HG03575 (cell line): Measurements from ENCODE around the gene ID3.
"Not testable (repeated sequence)": the region's sequence is repeated elsewhere in the genome, so short reads cannot be mapped to it uniquely, and the experiment has no call there.

ENCODE experiments used
- ATAC-seq: cut with Tn5 transposase; IDR thresholded peaks from one replicate; pipeline ENCODE4 v1.9.1; 2021; ENCODE audit not compliant: unreplicated experiment, insufficient number of reproducible peaks, low FRiP score; ENCODE audit errors: extremely low read depth

Gene ID3

DNA sequence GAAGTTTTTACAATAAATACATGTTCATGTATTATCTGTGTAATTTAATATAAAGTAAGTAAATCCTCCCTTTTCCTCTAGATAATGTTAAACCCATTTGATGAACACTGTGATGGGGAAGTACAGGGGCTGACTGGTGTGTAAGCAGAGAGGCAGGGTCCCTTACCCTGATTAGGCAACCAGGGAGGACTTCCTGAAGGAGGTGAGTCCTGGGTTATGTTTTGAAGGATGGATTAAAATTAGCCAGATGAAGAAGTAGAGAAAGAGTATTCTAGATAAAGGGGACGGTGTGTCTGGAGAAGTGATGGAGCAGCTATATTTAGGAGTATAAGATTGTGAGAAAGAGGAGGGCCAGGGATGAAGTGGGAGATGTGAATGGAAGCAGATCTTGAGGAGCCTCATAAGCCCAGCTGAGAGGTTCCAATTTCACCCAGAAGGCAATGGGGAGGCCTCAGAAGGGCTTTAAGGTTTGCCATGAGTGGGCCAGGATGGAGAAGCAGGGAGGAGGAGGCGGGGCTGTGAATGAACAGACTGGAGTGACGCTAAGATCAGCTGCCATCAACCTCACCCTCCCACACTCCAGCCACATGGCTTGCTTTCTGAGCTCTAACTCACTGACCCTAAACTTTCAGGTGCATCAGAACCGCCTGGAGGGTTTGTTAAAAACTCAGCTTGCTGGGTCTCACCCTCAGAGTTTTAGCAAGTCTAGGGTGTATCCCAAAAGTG is 30.9 kb upstream of the ID3 start:
- no peak for ATAC-seq

DNA sequence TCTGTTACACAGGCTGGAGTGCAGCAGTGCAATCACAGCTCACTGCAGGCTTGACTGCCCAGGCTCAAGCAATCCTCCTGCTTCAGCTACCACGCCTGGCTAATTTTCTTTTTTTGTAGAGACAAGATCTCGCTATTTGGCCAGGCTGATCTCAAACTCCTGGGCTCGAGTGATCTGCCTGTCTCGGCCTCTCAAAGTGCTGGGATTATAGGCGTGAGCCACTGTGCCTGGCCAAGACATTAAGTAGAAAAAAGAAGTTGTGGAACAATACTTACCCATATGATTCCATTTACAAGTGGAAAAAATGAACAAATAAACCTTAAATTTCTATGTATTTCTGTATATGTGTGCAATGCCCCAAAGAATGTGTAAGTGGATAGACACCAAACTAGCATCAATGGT is 30.3 kb upstream of the ID3 start:
- ATAC-seq, result no peak

DNA sequence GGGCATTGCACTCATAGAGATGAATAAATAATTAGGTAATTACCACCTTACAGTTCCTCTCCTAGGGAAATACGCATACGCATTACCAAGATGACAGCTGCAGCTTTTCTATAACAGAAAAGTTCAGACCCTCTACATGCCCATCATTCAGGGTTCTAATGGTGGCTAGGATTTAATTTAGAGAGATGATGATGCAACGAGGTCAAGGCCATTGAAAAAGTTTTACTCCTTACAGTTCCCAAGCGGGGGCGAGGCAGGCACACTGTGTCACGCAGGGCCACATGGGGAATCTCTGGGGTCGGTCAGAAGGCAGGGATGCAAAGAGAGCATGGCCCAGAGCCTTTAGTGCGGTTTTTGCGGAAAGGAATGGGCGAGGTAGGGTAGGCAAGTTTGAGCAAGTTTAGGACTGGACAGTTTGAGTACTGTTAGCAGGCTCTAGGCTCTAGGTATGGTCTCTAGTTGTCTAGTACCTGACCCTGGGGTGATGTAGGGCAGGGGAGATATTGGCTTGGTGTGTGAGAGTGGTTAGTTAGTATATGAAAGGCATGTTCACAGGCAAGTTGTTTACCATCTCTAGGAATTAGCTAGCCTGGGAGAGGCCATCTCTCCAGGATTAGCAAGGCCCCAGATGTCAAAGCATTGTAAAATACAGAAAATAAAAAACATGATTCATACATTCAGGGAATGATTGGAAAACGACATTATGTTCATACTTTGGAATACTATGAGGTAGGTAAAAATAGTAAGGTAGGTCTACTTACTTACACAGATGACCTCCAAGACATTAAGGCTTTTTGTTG is 29.6 kb upstream of the ID3 start:
- ATAC-seq, result no peak

DNA sequence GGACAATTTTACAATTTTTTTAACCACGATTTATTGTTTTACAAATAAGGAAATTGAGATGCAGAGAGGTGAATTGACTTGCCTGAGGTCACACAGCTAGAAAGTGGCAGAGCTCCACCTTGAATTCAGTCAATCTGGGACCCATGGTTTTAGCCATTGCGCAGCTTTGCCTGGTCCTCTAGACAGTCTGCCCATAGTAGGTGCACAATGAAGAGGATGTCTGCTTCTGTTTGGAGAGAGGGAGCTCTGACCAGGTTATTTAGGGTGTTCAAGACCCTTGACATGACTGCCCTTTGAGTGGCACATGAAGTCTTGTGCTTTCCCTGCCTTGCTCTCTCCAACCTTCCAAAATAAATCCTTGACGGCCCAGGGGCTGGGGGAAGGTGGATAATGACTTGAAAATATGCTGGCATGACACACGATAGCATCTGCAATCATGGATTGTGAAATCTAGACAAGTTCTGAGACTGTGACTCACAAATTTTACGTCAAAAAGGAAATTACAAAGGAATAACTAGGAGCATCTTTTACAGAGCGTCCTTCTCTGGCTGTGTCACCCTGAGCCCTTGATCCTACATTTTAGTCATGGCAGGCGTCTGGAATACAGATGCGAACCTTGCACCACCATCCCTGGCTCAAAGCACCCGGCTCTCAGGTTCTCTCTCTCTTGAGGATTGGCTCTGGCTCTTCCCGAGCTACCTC is 26.2 kb upstream of the ID3 start:
- no peak for ATAC-seq

DNA sequence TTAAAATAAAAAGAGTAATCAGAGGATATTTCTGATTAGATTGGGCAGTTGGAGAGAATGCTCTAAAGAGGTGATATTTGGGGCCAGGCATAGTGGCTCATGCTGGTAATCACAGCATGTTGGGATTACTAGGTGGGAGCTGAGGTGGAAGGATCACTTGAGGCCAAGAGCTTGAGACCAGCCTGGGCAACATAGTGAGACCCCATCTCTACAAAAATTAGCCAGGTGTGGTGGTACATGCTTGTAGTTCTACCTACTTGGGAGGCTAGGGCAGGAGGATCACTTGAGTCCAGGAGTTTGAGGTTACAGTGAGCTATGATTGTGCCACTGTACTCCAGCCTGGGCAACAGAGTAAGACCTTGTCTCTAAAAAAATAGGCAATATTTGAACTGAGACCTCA is 24.4 kb upstream of the ID3 start:
- not testable (repeated sequence) for ATAC-seq

DNA sequence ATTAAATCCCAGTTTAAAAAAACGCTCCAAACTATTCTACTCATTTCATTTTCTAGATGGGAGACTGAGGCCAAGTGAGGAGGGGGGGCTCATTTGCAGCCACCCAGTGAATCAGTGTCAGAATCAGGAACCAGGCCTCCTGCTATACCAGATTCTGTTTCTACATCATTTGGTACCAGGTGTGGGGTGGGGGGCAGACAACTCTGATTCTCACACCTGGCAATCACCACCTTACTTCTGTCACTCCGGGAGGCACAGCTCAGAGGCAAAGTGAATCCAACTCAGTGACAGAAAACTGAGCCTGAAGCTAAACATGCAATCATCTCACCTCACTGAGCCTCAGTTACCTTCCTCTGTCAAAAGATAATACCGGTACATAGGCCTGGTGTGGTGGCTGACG is 23.5 kb upstream of the ID3 start:
- ATAC-seq, result no peak

DNA sequence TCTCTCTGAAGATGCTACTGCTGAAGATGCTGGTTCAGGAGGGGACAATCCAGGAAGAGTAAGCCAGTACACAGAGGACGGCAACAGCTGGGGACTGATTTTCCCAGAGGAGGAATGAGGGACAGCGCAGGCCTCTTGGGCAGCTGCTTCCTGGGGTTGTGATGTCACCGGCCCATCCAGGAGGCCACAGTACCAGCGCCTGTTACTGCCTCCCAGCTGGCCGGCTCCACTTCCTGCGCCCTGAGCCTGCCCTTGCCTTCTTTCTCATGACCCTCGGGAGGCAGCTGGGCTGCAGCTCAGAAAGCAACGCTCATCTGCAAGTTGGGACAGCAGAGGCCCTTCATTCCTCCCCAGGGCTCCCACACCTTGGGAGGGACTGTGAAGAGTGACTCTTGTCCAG is 21.9 kb upstream of the ID3 start:
- ATAC-seq, result no peak

DNA sequence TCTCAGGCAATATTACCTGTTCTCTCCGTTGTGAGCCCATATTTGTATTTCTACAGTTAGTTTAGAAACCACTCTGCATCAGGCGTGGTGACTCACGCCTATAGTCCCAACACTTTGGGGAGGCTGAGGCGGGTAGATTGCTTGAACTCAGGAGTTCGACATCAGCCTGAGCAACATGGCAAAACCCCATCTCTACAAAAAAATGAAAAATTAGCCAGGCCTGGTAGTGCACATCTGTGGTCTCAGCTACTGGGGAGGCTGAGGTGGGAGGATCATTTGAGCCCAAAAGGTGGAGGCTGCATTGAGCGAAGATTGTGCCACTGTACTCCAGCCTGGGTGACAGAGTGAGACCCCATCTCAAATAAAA is 19.7 kb upstream of the ID3 start:
- ATAC-seq, result no peak

DNA sequence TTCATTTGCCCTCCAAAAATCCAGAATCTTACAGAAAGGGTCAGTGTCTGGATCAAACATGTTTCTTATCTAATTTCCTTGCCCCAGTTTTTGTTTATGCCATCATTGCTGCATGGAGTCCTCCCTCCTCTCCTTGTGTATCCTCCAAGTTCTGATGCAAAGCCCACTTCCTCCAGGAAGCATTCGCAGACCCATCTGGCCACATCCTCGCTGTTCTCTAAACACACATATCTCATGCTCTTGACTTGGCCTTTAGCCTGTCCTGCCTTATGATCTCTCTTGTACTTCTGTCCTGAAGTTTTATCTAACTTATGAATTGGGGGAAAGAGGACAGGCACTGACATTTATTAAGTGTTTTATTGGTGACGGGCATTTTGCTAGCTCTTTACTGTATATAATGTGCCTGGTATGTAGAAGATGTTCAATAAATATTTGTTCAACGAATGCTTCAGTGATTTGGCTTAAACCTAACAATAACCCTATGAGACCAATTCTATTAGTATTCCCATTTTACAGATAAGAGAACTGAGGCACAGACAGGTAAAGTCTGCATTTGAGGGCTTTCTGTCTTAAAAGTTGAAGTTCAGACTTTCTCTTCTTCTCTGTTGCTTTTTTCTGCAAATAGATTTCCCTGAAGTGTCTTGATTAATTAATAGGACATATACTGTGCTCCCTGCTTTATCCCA is 19.2 kb upstream of the ID3 start:
- no peak for ATAC-seq

DNA sequence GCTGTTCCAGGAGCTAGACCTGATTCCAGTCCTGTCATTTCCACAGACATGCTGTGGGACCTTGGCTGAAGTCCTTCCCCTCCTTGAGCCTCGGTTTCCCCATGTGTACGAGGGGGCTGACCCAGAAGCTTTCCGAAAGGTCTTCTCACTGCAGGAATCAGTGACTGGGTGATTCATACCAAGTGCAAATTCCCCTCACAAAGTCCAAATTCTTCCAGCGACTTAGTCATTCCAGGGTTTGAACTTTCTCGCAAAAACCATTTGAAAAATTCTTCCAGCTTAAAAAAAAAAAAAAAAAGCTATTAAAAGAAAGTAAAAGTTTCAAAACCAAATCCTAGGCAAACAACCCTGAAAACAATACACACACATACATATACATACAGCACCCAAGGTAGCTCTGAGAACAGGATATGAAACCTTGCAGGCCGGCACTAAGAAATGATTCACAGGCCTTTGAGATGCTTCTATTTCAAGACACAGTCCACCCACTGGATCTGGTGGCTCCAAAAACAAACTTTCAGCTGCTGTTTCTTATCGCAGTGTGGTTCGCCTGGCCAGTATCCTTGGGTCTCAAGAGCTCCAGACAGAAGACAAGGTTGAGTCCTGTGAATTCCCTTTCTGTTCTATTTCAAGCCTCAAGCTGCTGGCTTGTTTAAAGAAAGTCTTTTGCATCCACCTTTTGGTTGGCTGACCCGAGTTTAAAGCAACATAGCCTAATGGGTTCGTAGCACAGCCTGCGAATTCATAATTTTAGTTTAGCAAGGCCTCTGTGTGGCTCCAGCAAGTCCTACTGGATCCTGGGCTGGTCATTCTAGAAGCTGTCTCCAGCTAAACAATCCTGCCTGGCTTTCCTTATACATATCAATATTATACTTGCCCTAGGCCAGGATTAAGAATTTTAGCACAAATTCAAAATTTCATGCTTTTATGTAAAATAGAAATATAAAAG is 18.0 kb upstream of the ID3 start:
- ATAC-seq, result peak; percentile 44

DNA sequence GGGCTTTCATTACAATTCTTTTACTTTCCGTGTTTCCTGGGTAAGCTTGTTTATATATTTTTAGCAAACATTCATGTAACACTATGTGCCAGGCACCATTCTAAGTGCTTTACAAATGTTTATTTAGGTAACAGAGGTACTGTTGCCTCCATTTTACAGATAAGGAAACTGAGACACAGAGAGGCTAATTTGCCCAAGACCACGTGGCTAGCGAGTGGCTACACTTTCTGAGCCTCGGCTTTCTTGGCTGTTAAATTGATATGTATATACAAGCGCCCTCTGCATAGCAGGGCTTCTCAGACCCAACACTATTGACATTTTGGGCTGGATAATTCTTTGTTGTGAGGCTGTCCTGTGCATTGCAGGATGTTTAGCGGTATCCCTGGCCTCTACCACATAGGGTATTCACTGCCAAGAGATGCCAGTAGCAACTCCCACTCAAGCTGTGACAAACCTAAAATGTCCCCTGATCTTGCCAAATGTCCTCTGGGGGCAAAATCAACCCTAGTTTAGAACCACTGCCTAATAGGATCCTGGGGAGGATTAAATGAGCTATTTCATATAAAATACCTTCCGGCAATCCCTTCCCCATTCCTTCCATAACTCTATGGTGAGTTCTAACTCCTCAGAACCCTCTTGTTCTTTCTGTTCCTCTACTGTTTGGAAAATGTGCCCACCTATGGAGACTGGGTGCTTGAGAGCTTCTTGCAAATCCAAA is 17.2 kb upstream of the ID3 start:
- ATAC-seq, result no peak

DNA sequence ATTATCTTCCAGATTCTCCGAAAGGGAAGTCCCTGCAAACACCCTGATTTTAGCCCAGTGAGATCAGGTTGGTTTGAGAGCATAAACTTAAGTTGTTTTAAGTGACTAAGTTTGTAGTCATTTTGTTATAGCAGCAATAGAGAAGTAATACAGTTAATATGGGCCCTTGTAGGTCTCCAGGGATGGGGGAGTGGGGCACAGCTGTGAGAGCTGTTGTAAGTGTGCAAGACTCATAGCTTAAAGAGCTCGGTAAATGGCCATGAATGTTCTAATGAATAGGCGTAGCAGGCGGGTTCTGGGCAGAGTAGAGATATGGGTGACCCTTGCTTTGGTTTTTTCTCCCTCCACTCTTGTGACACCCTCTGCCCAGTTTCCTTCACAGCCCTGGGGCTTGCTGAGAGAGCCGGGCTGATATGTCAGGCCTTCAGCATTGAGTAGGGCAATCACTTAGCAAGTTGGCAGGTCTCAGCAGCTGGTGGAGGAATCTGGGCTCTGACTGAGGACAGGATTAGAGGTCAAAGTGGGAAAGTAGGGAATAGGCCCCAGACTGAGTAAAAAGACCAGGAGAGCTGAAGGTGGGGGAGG is 16.0 kb upstream of the ID3 start:
- ATAC-seq, result no peak

DNA sequence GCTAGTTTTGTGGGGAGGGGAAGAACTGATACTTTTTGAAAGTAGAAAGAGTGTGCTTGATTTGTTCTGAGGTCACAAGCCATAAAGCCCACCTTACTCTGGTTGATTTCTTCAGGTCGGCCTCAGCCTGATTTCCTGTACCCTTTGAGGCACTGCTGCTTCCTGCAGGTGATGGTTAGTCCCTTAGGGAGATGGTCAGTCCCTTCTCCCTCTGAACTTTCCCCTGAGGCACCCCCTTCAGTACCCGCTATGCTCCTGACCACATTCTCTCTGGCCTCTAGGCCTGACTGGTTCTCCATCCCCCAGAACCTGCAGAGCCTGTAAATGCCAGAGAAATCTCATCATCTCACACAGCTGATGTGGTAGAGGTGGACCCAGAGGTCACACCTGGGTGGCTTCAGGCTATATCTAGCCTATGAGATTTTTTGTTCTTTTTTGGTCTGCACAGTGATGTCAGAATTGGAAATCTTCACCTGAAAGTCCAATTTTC is 15.0 kb upstream of the ID3 start:
- ATAC-seq, result no peak

DNA sequence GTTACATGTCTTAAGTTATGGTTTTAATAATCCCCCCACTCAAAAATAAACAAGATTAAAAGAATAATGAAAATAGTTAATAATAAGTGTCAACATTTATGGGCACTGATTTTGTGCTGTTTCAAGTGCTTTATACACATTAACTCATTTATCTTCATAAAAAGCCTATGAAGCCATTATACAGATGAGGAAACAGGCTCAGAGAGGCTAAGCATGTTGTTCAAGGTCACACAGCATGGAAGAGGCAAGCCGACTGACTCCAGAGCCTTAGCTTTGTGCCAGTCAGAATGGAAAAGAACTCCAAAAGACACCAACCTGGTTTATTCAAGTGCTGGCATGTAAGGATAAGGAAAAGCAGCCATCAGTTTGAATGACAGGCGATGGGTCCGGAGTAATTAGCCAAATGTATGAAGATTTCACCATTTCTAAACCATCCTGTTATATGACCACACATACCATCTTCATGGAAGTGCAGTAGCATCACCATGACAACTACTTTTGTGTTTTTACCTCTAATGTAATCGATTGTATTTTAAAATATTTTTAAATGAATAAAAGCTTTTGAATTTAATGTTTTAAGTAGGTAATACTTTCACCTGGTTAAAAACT is 14.4 kb upstream of the ID3 start:
- ATAC-seq, result no peak

DNA sequence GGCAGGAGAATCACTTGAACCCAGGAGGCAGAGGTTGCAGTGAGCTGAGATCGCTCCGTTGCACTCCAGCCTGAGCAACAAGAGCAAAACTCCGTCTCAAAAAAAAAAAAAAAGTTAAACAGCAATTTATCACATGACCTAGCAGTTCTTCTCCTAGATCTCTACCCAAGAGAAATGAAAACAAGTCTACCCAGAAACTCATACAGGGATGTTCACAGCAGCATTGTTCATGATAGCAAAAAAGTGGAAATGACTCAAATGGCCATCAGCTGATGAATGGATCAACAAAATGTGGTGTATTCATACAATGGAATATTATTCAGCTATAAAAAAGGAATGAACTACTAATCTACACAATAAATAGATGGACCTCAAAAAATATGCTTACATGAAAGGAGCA is 12.2 kb upstream of the ID3 start:
- no peak for ATAC-seq

DNA sequence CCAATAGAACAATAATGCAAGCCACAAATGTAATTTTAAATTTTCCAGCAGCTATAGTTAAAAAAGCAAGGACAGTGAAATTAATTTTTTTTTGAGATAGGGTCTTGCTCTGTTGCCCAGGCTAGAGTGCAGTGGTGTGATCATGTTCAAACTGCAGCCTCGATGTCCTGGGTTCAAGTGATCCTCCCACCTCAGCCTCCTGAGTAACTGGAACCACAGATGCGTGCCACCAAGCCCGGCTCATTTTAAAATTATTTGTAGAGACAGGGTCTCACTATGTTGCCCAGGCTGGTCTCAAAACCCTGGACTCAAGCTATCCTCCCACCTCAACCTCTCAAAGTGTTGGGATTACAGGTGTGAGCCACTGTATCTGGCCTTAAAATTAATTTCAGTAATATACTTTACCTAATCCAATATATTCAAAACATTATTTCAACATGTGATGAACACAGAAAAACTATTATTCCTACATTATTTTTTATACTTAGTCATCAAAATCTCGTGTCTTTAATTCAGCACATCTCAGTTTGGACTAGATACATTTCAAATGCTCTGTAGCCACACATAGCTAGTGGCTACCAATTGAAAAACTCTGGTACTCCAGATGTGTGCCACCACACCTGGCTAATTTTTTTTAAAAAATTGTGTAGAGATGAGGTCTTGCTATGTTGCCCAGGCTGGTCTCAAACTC is 10.8 kb upstream of the ID3 start:
- no peak for ATAC-seq
